Measurements from ENCODE around the gene REXO5. TPM values are rescaled to one million over a fixed set of nuclear protein-coding genes. Genes with fewer than 3 reads are reported as not detected.
A peak's percentile ranks its signal among the peaks of the same experiment; 100 is the strongest.

REXO5 gene
- total and polyA plus RNA-seq, 9 of the 15 experiments (the other 6 are each of a cell fraction or from before 2014, with no cell fraction given): 10.5 to 45.1 (median 25.4) TPM

DNA sequence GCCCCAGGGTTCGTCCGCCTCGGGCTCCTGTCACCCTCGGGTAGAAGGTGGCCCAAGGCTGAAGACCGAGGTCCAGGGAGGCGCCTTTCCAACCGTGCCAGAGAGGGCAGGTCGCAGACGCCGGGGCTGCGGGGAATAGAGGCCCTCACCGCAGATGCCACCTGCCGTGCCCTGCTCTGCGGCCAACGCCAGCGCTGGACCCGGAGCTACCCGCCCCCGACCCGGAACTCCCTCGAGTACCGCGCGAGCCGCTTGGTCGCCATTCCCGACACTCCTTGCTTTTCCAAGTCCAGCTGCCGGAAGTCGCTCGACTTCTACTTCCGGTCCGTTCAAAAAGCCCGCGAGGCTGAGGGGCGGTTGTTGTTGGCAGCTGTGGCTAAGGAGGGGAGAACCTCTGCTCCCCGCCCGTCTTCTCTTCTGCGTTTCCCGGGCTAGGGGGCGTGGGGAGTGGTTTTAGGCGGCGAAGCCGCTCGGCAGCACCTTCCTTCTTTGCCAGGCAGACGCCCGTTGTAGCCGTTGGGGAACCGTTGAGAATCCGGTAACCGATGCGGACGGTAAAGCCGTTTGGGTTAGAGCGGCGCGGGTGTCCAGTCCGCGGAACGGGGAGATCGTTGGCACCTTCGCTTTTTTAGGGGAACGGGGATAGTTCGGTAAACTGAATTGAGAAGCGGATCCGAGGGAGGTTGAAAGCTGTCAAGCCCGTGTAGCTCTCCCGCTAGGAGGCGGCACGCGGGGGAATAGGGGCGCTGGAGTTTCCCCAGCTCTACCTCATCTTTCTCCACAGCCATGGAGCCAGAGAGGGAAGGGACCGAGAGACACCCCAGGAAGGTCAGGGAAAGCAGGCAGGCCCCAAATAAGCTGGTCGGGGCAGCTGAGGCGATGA is at the start of gene REXO5, which contains the start of gene ERI2 (continued):
- TF ChIP-seq, protein P1, sequence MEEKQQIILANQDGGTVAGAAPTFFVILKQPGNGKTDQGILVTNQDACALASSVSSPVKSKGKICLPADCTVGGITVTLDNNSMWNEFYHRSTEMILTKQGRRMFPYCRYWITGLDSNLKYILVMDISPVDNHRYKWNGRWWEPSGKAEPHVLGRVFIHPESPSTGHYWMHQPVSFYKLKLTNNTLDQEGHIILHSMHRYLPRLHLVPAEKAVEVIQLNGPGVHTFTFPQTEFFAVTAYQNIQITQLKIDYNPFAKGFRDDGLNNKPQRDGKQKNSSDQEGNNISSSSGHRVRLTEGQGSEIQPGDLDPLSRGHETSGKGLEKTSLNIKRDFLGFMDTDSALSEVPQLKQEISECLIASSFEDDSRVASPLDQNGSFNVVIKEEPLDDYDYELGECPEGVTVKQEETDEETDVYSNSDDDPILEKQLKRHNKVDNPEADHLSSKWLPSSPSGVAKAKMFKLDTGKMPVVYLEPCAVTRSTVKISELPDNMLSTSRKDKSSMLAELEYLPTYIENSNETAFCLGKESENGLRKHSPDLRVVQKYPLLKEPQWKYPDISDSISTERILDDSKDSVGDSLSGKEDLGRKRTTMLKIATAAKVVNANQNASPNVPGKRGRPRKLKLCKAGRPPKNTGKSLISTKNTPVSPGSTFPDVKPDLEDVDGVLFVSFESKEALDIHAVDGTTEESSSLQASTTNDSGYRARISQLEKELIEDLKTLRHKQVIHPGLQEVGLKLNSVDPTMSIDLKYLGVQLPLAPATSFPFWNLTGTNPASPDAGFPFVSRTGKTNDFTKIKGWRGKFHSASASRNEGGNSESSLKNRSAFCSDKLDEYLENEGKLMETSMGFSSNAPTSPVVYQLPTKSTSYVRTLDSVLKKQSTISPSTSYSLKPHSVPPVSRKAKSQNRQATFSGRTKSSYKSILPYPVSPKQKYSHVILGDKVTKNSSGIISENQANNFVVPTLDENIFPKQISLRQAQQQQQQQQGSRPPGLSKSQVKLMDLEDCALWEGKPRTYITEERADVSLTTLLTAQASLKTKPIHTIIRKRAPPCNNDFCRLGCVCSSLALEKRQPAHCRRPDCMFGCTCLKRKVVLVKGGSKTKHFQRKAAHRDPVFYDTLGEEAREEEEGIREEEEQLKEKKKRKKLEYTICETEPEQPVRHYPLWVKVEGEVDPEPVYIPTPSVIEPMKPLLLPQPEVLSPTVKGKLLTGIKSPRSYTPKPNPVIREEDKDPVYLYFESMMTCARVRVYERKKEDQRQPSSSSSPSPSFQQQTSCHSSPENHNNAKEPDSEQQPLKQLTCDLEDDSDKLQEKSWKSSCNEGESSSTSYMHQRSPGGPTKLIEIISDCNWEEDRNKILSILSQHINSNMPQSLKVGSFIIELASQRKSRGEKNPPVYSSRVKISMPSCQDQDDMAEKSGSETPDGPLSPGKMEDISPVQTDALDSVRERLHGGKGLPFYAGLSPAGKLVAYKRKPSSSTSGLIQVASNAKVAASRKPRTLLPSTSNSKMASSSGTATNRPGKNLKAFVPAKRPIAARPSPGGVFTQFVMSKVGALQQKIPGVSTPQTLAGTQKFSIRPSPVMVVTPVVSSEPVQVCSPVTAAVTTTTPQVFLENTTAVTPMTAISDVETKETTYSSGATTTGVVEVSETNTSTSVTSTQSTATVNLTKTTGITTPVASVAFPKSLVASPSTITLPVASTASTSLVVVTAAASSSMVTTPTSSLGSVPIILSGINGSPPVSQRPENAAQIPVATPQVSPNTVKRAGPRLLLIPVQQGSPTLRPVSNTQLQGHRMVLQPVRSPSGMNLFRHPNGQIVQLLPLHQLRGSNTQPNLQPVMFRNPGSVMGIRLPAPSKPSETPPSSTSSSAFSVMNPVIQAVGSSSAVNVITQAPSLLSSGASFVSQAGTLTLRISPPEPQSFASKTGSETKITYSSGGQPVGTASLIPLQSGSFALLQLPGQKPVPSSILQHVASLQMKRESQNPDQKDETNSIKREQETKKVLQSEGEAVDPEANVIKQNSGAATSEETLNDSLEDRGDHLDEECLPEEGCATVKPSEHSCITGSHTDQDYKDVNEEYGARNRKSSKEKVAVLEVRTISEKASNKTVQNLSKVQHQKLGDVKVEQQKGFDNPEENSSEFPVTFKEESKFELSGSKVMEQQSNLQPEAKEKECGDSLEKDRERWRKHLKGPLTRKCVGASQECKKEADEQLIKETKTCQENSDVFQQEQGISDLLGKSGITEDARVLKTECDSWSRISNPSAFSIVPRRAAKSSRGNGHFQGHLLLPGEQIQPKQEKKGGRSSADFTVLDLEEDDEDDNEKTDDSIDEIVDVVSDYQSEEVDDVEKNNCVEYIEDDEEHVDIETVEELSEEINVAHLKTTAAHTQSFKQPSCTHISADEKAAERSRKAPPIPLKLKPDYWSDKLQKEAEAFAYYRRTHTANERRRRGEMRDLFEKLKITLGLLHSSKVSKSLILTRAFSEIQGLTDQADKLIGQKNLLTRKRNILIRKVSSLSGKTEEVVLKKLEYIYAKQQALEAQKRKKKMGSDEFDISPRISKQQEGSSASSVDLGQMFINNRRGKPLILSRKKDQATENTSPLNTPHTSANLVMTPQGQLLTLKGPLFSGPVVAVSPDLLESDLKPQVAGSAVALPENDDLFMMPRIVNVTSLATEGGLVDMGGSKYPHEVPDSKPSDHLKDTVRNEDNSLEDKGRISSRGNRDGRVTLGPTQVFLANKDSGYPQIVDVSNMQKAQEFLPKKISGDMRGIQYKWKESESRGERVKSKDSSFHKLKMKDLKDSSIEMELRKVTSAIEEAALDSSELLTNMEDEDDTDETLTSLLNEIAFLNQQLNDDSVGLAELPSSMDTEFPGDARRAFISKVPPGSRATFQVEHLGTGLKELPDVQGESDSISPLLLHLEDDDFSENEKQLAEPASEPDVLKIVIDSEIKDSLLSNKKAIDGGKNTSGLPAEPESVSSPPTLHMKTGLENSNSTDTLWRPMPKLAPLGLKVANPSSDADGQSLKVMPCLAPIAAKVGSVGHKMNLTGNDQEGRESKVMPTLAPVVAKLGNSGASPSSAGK (IDR thresholded peaks at IDR 0.05): peak; percentile 85
- TF ChIP-seq ZNF41 (CRISPR knock-in tag; conservative IDR thresholded peaks at IDR 0.05) (0 out of 2 replicates have a peak, but pooled peaks have one; percentile 6), ELF2 (CRISPR knock-in tag; IDR thresholded peaks at IDR 0.05) (peak; percentile 52), THRAP3 (IDR thresholded peaks at IDR 0.05; ENCODE audit: borderline replicate concordance) (peak; percentile 79; the same call in 1 of the 2 replicates), RBBP5 (IDR thresholded peaks at IDR 0.05; ENCODE audit: borderline replicate concordance, insufficient read depth, low read length, poor library complexity, severe bottlenecking) (peak; percentile 97), PHF20 (IDR thresholded peaks at IDR 0.05; ENCODE audit: partially characterized antibody) (peak; percentile 80), POLR2A (conservative IDR thresholded peaks at IDR 0.05) (peak; percentile 96), KLF1 (tag; IDR thresholded peaks at IDR 0.05) (peak; percentile 70), MXD1 (CRISPR knock-in tag; IDR thresholded peaks at IDR 0.05; ENCODE audit: borderline replicate concordance, poor library complexity, severe bottlenecking) (no peak), NRF1 (conservative IDR thresholded peaks at IDR 0.05 in 1 of 2, IDR thresholded peaks at IDR 0.05 in 1 of 2) (peak; percentile 29 to 34; a peak in 2 of 4 replicates), HDAC3 (IDR thresholded peaks at IDR 0.05; ENCODE audit: borderline replicate concordance, partially characterized antibody) (peak; percentile 39)
- TF ChIP-seq, protein P2, sequence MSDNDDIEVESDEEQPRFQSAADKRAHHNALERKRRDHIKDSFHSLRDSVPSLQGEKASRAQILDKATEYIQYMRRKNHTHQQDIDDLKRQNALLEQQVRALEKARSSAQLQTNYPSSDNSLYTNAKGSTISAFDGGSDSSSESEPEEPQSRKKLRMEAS (CRISPR knock-in tag; IDR thresholded peaks at IDR 0.05): peak; percentile 25; the same call in 1 of the 2 replicates
- TF ChIP-seq, protein P3, sequence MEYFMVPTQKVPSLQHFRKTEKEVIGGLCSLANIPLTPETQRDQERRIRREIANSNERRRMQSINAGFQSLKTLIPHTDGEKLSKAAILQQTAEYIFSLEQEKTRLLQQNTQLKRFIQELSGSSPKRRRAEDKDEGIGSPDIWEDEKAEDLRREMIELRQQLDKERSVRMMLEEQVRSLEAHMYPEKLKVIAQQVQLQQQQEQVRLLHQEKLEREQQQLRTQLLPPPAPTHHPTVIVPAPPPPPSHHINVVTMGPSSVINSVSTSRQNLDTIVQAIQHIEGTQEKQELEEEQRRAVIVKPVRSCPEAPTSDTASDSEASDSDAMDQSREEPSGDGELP (CRISPR knock-in tag; IDR thresholded peaks at IDR 0.05; ENCODE audit: borderline replicate concordance): peak; percentile 100
